ENCODE measurements around the gene PANK1.

The PANK1 gene

GRCh38 chr10:89642193-89642592 lies 2.8 kb downstream of the PANK1 start:
- no peak overlapping the region for H3K4me3 ChIP-seq (replicated peaks; ENCODE audit: low read depth, low read length)
- no peak for DNase-seq (ENCODE audit: extremely low read depth, low read depth)
- no peak for TF ChIP-seq CTCF (IDR thresholded peaks at IDR 0.05; ENCODE audit: low read depth, low read length, missing control alignments)

GRCh38 chr10:89640241-89640640 lies 4.8 kb downstream of the PANK1 start:
- no peak for DNase-seq (ENCODE audit: extremely low read depth, low read depth)
- H3K4me3 ChIP-seq (replicated peaks; ENCODE audit: low read depth, low read length), result no peak overlapping the region
- no peak for TF ChIP-seq CTCF (IDR thresholded peaks at IDR 0.05; ENCODE audit: low read depth, low read length, missing control alignments)

GRCh38 chr10:89639326-89639725 lies 5.7 kb downstream of the PANK1 start:
- H3K4me3 ChIP-seq (replicated peaks; ENCODE audit: low read depth, low read length), result no peak overlapping the region
- TF ChIP-seq CTCF (IDR thresholded peaks at IDR 0.05; ENCODE audit: low read depth, low read length, missing control alignments), result no peak
- no peak for DNase-seq (ENCODE audit: extremely low read depth, low read depth)

GRCh38 chr10:89637113-89637512 lies 7.9 kb downstream of the PANK1 start:
- TF ChIP-seq CTCF (IDR thresholded peaks at IDR 0.05; ENCODE audit: low read depth, low read length, missing control alignments), result no peak
- DNase-seq (ENCODE audit: extremely low read depth, low read depth), result no peak
- no peak overlapping the region for H3K4me3 ChIP-seq (replicated peaks; ENCODE audit: low read depth, low read length)

GRCh38 chr10:89634637-89635036 lies 10.4 kb downstream of the PANK1 start:
- no peak overlapping the region for H3K4me3 ChIP-seq (replicated peaks; ENCODE audit: low read depth, low read length)
- DNase-seq (ENCODE audit: extremely low read depth, low read depth), result no peak
- TF ChIP-seq CTCF (IDR thresholded peaks at IDR 0.05; ENCODE audit: low read depth, low read length, missing control alignments), result no peak

- no peak for TF ChIP-seq CTCF (IDR thresholded peaks at IDR 0.05; ENCODE audit: low read depth, low read length, missing control alignments)
- no peak for DNase-seq (ENCODE audit: extremely low read depth, low read depth)
- H3K4me3 ChIP-seq (replicated peaks; ENCODE audit: low read depth, low read length), result no peak overlapping the region
These were observed 11.6 kb downstream of the PANK1 start for GRCh38 chr10:89633484-89633883.

GRCh38 chr10:89632824-89633223 lies 12.2 kb downstream of the PANK1 start:
- no peak for DNase-seq (ENCODE audit: extremely low read depth, low read depth)
- H3K4me3 ChIP-seq (replicated peaks; ENCODE audit: low read depth, low read length), result no peak overlapping the region
- TF ChIP-seq CTCF (IDR thresholded peaks at IDR 0.05; ENCODE audit: low read depth, low read length, missing control alignments), result no peak
